ENCODE data around the gene FMN2.

FMN2 gene

GRCh38 chr1:240475832-240476231 lies 384.1 kb downstream of the FMN2 start:
- H3K27ac ChIP-seq = no peak overlapping the region
- TF ChIP-seq CTCF (IDR thresholded peaks at IDR 0.05) (no peak), ZFX (IDR thresholded peaks at IDR 0.05; ENCODE audit: borderline replicate concordance) (no peak)

GRCh38 chr1:240478536-240478935 lies 386.9 kb downstream of the FMN2 start:
- no peak overlapping the region for H3K27ac ChIP-seq
- no peak for TF ChIP-seq CTCF (IDR thresholded peaks at IDR 0.05)
- no peak for TF ChIP-seq ZFX (IDR thresholded peaks at IDR 0.05; ENCODE audit: borderline replicate concordance)

- TF ChIP-seq ZFX (IDR thresholded peaks at IDR 0.05; ENCODE audit: borderline replicate concordance) (no peak), CTCF (IDR thresholded peaks at IDR 0.05) (no peak)
- H3K27ac ChIP-seq = no peak overlapping the region
Measured at GRCh38 chr1:240484804-240485443, 393.2 kb downstream of the FMN2 start.

- TF ChIP-seq ZFX (IDR thresholded peaks at IDR 0.05; ENCODE audit: borderline replicate concordance) = no peak
- TF ChIP-seq CTCF (IDR thresholded peaks at IDR 0.05) = no peak
- no peak overlapping the region for H3K27ac ChIP-seq
Measured at GRCh38 chr1:240486611-240487010, 394.9 kb downstream of the FMN2 start.

GRCh38 chr1:240487493-240487892 lies 395.8 kb downstream of the FMN2 start:
- H3K27ac ChIP-seq = no peak overlapping the region
- no peak for TF ChIP-seq ZFX (IDR thresholded peaks at IDR 0.05; ENCODE audit: borderline replicate concordance)
- no peak for TF ChIP-seq CTCF (IDR thresholded peaks at IDR 0.05)

GRCh38 chr1:240491156-240491555 lies 399.5 kb downstream of the FMN2 start:
- TF ChIP-seq ZFX (IDR thresholded peaks at IDR 0.05; ENCODE audit: borderline replicate concordance) (no peak), CTCF (IDR thresholded peaks at IDR 0.05) (no peak)
- no peak overlapping the region for H3K27ac ChIP-seq

- no peak for TF ChIP-seq CTCF (IDR thresholded peaks at IDR 0.05)
- TF ChIP-seq ZFX (IDR thresholded peaks at IDR 0.05; ENCODE audit: borderline replicate concordance) = no peak
- H3K27ac ChIP-seq = no peak overlapping the region
Measured at GRCh38 chr1:240491796-240492195, 400.1 kb downstream of the FMN2 start.
